ENCODE data around the gene CBARP.

Gene CBARP

DNA sequence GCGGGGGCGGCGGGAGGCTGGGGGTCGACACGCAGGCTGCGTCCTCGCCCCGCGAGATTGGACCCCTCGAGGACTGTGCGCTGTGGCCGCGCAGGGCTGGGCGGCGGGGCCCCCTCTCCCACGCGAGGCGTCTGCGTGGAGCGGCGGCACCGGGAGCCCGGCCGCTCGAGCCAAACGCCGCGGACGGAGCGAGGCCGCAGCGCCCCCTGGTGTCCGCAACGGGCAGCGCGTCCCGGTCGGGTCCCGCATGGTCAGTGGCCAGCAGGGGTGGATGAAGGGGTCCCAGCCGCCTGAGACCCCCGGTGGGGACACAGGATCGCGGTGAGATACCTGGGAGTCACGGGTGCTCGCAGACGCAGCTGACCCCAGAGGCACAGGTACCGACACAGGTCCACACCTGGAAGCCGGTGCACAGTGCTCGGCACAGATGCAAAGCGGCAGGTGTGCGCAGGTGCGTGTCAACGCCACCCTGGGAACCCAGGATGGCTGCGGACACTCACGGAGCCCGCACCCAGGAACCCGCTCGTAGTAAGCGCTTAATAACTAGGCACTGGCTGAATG is 29.2 kb upstream of the CBARP start (continued):
- peak; percentile 72; the same call in 1 of the 2 replicates for TF ChIP-seq SCRT2 (tag by site-specific recombination; IDR thresholded peaks at IDR 0.05)
- peak; percentile 97 for TF ChIP-seq ZEB2 (tag by site-specific recombination; IDR thresholded peaks at IDR 0.05)
- TF ChIP-seq SP7 (tag by site-specific recombination; IDR thresholded peaks at IDR 0.05), result no peak
- TF ChIP-seq, protein P1, sequence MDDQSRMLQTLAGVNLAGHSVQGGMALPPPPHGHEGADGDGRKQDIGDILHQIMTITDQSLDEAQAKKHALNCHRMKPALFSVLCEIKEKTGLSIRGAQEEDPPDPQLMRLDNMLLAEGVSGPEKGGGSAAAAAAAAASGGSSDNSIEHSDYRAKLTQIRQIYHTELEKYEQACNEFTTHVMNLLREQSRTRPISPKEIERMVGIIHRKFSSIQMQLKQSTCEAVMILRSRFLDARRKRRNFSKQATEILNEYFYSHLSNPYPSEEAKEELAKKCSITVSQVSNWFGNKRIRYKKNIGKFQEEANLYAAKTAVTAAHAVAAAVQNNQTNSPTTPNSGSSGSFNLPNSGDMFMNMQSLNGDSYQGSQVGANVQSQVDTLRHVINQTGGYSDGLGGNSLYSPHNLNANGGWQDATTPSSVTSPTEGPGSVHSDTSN (CRISPR knock-in tag; IDR thresholded peaks at IDR 0.05), result peak; percentile 79; the same call in 1 of the 2 replicates
- TF ChIP-seq, protein P2, sequence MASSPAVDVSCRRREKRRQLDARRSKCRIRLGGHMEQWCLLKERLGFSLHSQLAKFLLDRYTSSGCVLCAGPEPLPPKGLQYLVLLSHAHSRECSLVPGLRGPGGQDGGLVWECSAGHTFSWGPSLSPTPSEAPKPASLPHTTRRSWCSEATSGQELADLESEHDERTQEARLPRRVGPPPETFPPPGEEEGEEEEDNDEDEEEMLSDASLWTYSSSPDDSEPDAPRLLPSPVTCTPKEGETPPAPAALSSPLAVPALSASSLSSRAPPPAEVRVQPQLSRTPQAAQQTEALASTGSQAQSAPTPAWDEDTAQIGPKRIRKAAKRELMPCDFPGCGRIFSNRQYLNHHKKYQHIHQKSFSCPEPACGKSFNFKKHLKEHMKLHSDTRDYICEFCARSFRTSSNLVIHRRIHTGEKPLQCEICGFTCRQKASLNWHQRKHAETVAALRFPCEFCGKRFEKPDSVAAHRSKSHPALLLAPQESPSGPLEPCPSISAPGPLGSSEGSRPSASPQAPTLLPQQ (tag by site-specific recombination; IDR thresholded peaks at IDR 0.05), result peak; percentile 8; the same call in 1 of the 2 replicates
- TF ChIP-seq, protein P3, sequence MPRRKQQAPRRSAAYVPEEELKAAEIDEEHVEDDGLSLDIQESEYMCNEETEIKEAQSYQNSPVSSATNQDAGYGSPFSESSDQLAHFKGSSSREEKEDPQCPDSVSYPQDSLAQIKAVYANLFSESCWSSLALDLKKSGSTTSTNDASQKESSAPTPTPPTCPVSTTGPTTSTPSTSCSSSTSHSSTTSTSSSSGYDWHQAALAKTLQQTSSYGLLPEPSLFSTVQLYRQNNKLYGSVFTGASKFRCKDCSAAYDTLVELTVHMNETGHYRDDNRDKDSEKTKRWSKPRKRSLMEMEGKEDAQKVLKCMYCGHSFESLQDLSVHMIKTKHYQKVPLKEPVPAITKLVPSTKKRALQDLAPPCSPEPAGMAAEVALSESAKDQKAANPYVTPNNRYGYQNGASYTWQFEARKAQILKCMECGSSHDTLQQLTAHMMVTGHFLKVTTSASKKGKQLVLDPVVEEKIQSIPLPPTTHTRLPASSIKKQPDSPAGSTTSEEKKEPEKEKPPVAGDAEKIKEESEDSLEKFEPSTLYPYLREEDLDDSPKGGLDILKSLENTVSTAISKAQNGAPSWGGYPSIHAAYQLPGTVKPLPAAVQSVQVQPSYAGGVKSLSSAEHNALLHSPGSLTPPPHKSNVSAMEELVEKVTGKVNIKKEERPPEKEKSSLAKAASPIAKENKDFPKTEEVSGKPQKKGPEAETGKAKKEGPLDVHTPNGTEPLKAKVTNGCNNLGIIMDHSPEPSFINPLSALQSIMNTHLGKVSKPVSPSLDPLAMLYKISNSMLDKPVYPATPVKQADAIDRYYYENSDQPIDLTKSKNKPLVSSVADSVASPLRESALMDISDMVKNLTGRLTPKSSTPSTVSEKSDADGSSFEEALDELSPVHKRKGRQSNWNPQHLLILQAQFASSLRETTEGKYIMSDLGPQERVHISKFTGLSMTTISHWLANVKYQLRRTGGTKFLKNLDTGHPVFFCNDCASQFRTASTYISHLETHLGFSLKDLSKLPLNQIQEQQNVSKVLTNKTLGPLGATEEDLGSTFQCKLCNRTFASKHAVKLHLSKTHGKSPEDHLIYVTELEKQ (tag by site-specific recombination; IDR thresholded peaks at IDR 0.05; ENCODE audit: borderline replicate concordance), result no peak
- 0 out of 2 replicates have a peak, but pooled peaks have one; percentile 60 for TF ChIP-seq ZNF596 (tag by site-specific recombination; IDR thresholded peaks at IDR 0.05)
- 0 out of 2 replicates have a peak, but pooled peaks have one; percentile 23 for TF ChIP-seq ZNF366 (tag by site-specific recombination; conservative IDR thresholded peaks at IDR 0.05)
- TF ChIP-seq BCL11B (tag by site-specific recombination; IDR thresholded peaks at IDR 0.05; ENCODE audit: low read depth), result peak; percentile 78; the same call in 1 of the 2 replicates
- TF ChIP-seq ZNF138 (tag by site-specific recombination; IDR thresholded peaks at IDR 0.05; ENCODE audit: borderline replicate concordance), result no peak
- TF ChIP-seq ZNF660 (tag by site-specific recombination; IDR thresholded peaks at IDR 0.05), result peak; percentile 80
- peak; percentile 54; the same call in 1 of the 2 replicates for TF ChIP-seq ZNF561 (tag by site-specific recombination; IDR thresholded peaks at IDR 0.05; ENCODE audit: borderline replicate concordance)
- TF ChIP-seq ZNF214 (tag by site-specific recombination; IDR thresholded peaks at IDR 0.05; ENCODE audit: borderline replicate concordance), result no peak
- TF ChIP-seq, protein P4, sequence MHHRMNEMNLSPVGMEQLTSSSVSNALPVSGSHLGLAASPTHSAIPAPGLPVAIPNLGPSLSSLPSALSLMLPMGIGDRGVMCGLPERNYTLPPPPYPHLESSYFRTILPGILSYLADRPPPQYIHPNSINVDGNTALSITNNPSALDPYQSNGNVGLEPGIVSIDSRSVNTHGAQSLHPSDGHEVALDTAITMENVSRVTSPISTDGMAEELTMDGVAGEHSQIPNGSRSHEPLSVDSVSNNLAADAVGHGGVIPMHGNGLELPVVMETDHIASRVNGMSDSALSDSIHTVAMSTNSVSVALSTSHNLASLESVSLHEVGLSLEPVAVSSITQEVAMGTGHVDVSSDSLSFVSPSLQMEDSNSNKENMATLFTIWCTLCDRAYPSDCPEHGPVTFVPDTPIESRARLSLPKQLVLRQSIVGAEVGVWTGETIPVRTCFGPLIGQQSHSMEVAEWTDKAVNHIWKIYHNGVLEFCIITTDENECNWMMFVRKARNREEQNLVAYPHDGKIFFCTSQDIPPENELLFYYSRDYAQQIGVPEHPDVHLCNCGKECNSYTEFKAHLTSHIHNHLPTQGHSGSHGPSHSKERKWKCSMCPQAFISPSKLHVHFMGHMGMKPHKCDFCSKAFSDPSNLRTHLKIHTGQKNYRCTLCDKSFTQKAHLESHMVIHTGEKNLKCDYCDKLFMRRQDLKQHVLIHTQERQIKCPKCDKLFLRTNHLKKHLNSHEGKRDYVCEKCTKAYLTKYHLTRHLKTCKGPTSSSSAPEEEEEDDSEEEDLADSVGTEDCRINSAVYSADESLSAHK (tag by site-specific recombination; IDR thresholded peaks at IDR 0.05), result no peak
- peak; percentile 57; the same call in 1 of the 2 replicates for TF ChIP-seq IKZF3 (tag by site-specific recombination; IDR thresholded peaks at IDR 0.05)
- TF ChIP-seq ZNF2 (tag by site-specific recombination; IDR thresholded peaks at IDR 0.05), result peak; percentile 77
- TF ChIP-seq KLF10 (tag by site-specific recombination; IDR thresholded peaks at IDR 0.05), result peak; percentile 58; the same call in 1 of the 2 replicates
- peak; percentile 47; the same call in 1 of the 2 replicates for TF ChIP-seq ZNF324 (tag by site-specific recombination; IDR thresholded peaks at IDR 0.05)

Data from HEK293 (cell line).